Activated CD8-positive, alpha-beta T cell treated with anti-CD3 and anti-CD28 coated beads, Interleukin-2, amount 10 ng/mL, durations not matched to agents 7 days and 5 days (primary cell): Measurements from ENCODE around the gene KLF7. TPM values are rescaled to one million over a fixed set of nuclear protein-coding genes. Genes with fewer than 3 reads are reported as not detected.

Experiments used
- ATAC-seq: fragments of 150-1000 bp; cut with Tn5 transposase; one replicate; pipeline ENCODE4 v1.10.0; 2021; ENCODE audit warnings: moderate library complexity
- CTCF ChIA-PET: fragments of 350-600 bp; sonication (Branson Sonifier 250); formaldehyde crosslinking; loops from one replicate; lab custom pipeline; 2021; ENCODE audit warnings: antibody characterized with exemption; lab: Charles Lee
- POLR2A ChIA-PET: fragments of 350-600 bp; sonication (Branson Sonifier 250); formaldehyde crosslinking; loops from one replicate; lab custom pipeline; 2021; ENCODE audit warnings: antibody characterized with exemption; lab: Charles Lee
- DNase-seq: peaks from one replicate; pipeline ENCODE4 v3.0.0-alpha.2; 2020
- H3K27ac Mint-ChIP-seq: one replicate; pipeline ENCODE4 v1.8.0; 2021; ENCODE audit warnings: mild to moderate bottlenecking, mixed read lengths
- H3K27me3 Mint-ChIP-seq: one replicate; pipeline ENCODE4 v1.8.0; 2021; ENCODE audit warnings: low read depth, mixed read lengths
- H3K36me3 Mint-ChIP-seq: one replicate; pipeline ENCODE4 v1.8.0; 2021; ENCODE audit warnings: low read depth, mixed read lengths
- H3K4me1 Mint-ChIP-seq: one replicate; pipeline ENCODE4 v1.8.0; 2021; ENCODE audit warnings: low read depth, mixed read lengths
- H3K4me3 Mint-ChIP-seq: one replicate; pipeline ENCODE4 v1.8.0; 2021; ENCODE audit warnings: mild to moderate bottlenecking, mixed read lengths
- H3K9me3 Mint-ChIP-seq: one replicate; pipeline ENCODE4 v1.8.0; 2022; ENCODE audit warnings: mixed read lengths; ENCODE audit not compliant: insufficient read depth
- microRNA-seq: library from miRNA; unstranded; fragments of <30 nt; microRNA quantifications from one replicate; pipeline ENCODE4 v1.2.0, GENCODE V29; 2022
- total RNA-seq, 2 experiments: library from RNA; stranded (reverse); gene quantifications; one replicate each; pipeline ENCODE4 v1.2.3, GENCODE V29; 2021

The KLF7 gene
- total RNA-seq, 2 experiments from 2014 or later = 16.5 to 19.2 TPM

GRCh38 chr2:207035875-207036274 is 129.9 kb downstream of the KLF7 start:
- Mint-ChIP-seq H3K4me3 (no peak overlapping the region), H3K4me1 (peaks cover 2% of the 10 kb centered on the region), H3K9me3 (peaks cover 13% of the 10 kb centered on the region), H3K27ac (no peak overlapping the region), H3K36me3 (no peaks in the 10 kb centered on the region), H3K27me3 (peaks cover under 1% of the 10 kb centered on the region)
- CTCF ChIA-PET = no interaction called here
- POLR2A ChIA-PET = no interaction called here
- DNase-seq (no peak), ATAC-seq (no peak)

- no peak for ATAC-seq
- POLR2A ChIA-PET = no interaction called here
- Mint-ChIP-seq H3K4me3 (no peak overlapping the region), H3K27me3 (peaks cover 3% of the 10 kb centered on the region), H3K36me3 (no peaks in the 10 kb centered on the region), H3K4me1 (no peaks in the 10 kb centered on the region), H3K9me3 (peaks cover 16% of the 10 kb centered on the region), H3K27ac (no peak overlapping the region)
- no peak for DNase-seq
- CTCF ChIA-PET = no interaction called here
Measured at GRCh38 chr2:207032490-207032889, 133.3 kb downstream of the KLF7 start.

Small RNAs within 50 kb of the gene (microRNA-seq; reads per million reads assigned to microRNA genes)
- gene MIR2355 = 35.0 reads per million, percentile 45 among the genes with 10 or more reads in this experiment
- 5.2 reads per million for gene MIR7845

Other genes with a start within 250 kb of the KLF7 start
- gene CPO, start 226.4 kb downstream of the KLF7 start, total RNA-seq = not detected